NOMO-1 treated with DMSO at 0.1 percent for 48 hours (cell line): Measurements from ENCODE around the gene TTC21A.
"Not testable (repeated sequence)": the region's sequence is repeated elsewhere in the genome, so short reads cannot be mapped to it uniquely, and the experiment has no call there.

Experiments used
- DNase-seq: peaks from one replicate; lab custom pipeline; 2025; ENCODE audit not compliant: unreplicated experiment; lab: John Stamatoyannopoulos, UW

TTC21A gene

GRCh38 chr3:39148435-39149058, 41.1 kb downstream of the TTC21A start:
- DNase-seq = peak; percentile 24

DNA sequence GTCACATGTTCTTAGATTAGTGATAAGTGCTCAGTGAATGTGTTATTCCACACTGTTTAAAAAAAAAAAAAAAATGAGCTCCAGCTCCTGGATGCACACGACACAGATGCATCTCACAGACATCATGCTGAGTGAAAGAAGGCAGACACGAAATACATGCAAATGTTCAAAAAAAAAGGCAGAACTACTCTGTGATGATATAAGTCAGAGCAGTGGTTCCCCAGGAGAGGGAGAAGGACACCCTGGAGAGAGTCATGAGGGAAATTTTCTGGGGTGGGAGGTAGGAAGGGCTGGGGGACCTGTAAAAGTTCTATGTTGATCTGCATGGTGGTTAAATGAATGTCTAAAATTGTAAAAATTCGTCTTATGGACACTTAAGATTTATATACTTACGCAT, 41.6 kb downstream of the TTC21A start:
- DNase-seq = no peak

DNA sequence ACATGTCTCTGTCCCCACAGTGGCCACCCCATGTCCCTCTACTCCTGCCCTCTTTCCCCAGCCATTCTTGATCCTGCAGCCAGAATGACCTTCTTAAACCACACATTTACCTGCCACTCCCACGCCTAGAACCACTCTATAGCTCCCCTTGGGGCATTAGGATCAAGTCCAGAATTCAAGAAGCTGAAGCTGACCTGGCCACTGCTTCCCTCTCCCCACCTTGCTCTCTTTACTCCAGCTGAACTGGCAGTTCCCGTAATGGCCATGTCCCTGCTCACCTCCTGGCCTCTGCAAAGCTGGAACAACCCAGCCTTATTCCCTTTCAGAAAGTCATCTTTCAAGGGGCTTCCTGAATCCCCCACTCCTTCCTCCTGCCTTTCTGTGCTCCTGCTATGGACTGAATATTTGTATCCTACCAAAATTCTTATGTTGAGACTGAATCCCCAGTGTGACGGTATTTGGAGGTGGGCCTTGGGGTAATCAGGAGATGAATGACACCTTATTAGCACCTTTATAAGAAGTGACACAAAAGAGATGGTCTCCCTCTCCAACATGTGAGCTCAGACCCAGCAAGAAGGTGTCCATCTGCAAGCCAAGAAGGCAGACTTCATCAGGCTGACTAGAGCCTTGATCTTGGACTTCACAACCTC, 42.1 kb downstream of the TTC21A start:
- DNase-seq = no peak

GRCh38 chr3:39150148-39150802, 42.8 kb downstream of the TTC21A start:
- DNase-seq = no peak

DNA sequence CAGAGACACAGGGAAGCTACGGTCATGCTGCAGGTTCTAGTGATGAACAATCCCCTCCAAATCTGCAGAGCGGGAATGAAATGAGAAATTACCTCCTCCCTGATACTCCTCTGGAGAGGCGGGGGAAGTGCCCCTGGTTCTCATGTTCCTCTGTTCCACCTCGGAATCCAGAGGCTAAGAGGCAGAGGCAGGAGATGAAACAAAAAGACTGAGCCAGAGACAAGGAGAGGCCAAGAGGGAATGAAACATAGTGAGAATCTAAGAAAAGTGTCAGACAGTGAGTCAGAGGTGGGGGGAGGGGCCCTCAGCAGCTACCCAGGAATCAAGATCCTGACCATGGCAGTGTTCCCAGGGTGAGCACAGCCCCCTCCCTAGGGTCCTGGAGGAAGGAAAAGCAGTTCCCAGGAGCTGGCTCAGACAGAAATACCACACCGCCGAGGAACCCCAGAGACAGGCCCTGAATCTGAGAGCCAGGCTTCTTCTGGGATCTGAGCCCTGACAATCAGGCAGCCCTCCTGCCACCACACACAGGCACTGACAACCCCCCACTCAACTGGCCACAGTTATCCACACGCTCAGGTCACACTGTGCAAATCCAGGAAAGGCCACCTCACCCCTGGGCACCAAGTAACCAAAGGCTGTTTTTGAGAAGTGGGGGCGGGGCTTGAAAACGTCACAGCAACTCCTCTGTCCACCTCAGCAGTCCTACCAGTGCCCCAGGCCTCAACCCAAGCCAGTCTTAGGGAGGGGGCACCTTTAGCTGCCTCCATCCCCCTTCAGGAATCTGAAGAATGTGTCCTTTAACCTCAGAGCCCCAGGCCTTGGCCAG, 43.5 kb downstream of the TTC21A start:
- DNase-seq = no peak

DNA sequence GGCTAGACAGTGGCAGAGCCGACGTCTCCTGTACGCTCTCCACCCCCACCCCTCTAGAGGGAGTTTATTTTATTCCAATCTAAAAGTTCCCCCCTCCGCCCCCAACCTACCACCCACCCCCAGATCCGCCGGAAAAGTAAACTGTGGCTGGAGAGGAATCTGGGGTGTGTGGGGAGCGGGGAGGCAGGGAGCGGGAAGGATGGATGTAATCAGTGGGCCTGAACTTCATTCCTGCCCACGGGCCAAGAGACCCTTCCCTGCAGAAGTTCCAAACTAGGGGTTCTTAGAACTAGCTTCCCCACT, 46.4 kb downstream of the TTC21A start:
- DNase-seq = no peak

DNA sequence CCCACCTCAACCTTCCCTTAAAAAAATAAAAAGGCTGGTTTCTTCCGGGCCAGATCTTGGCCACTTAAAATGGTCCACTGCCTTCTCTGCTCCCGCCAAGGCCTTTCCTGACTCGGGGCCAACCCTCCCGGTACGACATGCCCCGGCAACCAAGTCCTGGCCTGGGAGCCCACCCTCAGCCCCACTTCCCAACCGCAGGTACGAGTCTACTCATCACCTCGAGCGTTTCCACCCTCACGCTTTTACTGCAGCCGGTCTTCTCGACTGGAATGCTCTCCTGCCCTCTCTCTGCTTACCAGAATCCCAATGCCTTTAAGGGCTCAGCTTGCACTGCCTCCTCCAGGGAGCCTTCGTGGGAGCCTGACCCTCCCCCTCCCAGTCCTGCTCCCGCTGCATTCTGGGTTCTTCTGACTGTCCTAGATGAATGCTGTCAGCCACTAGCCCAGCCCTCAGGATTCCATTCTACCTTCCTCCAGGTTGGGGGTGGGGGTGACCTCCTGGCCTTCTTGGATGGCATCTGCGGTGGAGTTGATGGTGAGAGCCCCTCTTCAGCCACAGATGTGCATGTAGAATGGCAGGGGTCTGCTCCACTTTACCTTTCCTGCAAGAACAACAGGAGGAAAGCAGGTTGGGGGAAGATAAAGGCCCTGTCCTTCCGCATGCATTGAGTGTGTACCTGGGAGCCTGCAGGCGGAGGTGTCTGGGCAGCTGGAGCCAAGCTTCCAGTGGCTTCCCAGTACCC, 47.0 kb downstream of the TTC21A start:
- DNase-seq = no peak

GRCh38 chr3:39156421-39156820, 48.9 kb downstream of the TTC21A start:
- no peak for DNase-seq

DNA sequence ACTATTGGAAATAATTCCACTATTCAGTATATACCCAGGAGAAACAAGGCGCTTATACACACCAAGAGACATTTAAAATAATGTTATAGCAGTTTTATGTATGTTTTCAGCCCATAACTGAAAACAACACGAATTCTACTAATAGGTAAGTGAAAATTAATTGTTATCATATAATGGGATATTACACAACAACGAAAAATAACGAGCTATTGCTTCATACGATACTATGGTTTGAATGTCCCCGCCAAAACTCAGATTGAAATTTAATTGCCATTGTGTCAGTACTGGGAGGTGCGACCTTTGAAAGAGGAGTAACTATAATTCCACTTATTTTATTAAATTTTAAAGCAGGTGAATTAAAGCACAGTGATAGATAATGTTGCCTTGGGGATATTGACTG, 49.9 kb downstream of the TTC21A start:
- no peak for DNase-seq

GRCh38 chr3:39158148-39158715, 50.8 kb downstream of the TTC21A start:
- DNase-seq = no peak

DNA sequence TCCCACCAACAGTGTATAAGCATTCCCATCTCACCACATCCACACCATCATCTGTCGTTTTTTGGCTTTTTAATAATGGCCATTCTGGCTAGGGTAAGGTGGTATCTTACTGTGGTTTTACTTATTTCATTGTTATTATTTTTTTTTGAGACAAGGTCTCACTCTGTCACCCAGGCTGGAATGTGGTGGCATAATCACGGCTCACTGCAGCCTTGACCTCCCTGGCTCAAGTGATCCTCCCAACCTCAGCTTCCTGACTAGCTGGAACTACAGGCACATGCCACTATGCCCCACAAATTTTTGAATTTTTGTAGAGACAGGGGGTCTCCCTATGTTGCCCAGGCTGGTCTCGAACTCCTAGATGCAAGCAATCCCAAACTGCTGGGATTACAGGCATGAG, 56.9 kb downstream of the TTC21A start:
- DNase-seq = no peak

DNA sequence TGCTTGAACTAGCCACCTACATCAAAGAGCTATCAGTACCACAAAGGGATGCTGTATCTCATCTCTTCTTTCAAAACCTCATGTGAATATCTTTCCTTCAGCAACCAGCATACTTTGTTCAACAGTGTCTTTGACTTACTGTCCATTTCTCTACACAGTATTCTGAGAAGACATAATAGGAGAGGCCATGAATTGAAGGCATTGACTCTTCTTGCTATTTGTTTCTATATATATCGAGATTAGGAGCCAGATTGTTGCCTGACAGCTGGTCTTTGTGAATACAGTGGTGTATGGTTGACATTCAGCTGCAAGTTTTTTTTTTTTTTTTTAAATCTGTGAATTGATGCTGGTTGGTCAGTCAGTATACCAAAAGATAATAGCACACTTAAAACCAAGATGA, 58.0 kb downstream of the TTC21A start:
- no peak for DNase-seq

- no peak for DNase-seq
Observed at GRCh38 chr3:39166134-39166710, 58.7 kb downstream of the TTC21A start.

DNA sequence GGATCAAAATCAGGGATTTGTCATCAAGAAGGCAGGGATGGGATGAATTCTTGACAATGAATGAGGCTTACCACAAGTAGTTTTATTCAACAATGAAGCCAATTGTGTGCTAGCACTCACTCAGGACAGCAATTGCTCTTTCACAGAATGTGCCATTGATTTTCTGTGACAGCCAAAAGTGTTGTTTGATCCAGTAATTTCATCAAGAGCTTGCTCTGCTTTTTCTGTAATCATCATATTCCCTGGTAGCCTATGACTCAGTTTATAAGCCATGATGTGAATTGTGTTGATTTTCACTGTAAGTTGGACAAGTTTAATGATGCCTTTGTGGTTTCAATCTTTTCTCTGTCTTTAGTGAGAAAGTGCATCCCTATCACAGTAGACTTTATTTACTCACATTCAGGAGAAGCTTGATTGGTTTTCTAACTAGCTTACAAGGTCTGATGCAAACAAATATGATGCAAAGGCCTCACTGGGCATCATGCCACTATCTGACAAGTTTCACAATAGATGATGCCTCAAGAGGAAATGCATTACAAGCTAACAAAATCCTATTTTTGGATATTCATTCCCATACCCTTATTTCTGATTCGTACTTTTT, 59.6 kb downstream of the TTC21A start:
- peak; percentile 74 for DNase-seq

- no peak for DNase-seq
Observed at GRCh38 chr3:39168156-39168780, 60.8 kb downstream of the TTC21A start.

DNA sequence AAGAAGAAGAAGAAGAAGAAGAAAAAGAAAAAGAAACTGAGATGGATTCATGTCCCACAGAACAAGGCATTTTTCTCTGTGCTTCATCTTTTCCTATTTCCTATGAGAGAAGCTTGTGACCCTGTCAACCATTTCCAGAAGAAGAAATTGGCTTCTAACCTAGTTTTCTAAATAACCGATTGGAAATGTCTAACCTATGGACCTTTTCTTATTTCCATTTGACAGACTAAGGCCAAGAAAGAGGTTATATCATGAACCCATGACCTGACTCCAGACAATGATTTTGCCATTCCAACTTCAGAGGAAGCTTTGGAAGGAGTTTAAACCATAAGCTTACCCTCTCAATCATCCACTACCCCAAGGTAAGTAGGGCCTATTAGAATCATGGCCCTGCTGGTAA, 62.2 kb downstream of the TTC21A start:
- DNase-seq = no peak

DNA sequence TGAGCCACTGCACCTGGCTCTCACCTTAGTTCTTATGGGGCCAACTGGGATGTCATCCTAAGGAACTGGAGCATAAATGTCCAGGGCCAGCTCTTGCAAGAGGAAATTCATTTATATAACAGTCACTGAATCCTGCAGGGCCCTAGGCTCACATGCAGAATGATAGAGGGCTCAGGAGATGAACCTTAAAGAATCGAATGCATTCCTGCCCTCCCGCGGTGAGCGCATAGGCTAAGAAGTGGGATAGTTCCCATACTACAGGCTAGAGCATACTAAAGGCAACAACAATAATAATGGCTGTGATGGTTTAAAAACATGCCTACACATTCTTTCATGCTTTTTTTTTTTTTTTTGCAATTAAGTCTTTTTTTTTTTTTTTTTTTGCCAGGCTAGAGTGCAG, 63.0 kb downstream of the TTC21A start:
- no peak for DNase-seq

- not testable (repeated sequence) for DNase-seq
Observed at GRCh38 chr3:39170877-39171276, 63.4 kb downstream of the TTC21A start.

GRCh38 chr3:39171860-39172259, 64.4 kb downstream of the TTC21A start:
- DNase-seq = no peak
